Endometrial microvascular endothelial cells (primary cell): Measurements from ENCODE around the gene SERPINB1. TPM values are rescaled to one million over a fixed set of nuclear protein-coding genes. Genes with fewer than 3 reads are reported as not detected.

Experiments used
- in situ Hi-C: cut with HindIII; loops from 2 replicates; pipeline ENCODE4 v1.10.0; 2017; ENCODE audit warnings: low sequenced_read_pairs, low pct_unique_long_range_greater_than_20kb; ENCODE audit errors: inconsistent ontology term
- total RNA-seq: library from RNA; depleted of rRNA; stranded (reverse); fragments of >200 nt; gene quantifications from one replicate; pipeline ENCODE4 v1.2.3, GENCODE V29; 2015; ENCODE audit errors: inconsistent ontology term

The SERPINB1 gene
- total RNA-seq, 1 donor from 2014 or later = 71.8 TPM

- in situ Hi-C loops = no loop called here
These were observed 10.8 kb upstream of the SERPINB1 start for GRCh38 chr6:2852514-2852855.

DNA sequence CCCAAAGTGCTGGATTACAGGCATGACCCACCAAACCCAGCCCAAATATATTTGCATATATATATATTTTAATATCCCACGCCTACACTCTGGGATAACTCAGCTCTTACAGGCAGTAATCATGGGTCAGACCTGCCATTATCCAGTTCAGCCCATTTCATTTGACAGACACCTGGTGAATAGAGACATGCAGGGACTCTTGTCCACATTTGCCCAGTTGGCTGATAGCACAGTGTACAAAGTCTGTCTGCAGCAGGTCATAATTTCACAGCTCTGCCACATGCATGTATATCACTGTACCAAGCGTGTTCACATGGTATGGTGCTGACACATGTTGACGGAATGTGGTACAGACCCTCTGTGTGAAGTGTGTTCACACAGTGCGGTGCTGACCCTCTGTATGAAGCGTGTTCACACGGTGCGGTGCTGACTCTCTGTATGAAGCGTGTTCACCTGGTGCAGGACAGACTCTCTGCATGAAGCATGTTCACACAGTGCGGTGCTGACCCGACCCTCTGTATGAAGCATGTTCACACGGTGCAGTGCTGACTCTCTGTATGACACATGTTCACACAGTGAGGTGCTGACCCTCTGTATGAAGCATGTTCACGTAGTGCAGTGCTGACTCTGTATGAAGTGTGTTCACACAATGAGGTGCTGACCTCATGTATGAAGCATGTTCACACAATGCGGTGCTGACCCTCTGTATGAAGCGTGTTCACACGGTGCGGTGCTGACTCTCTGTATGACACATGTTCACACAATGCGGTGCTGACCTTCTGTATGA is 10.3 kb upstream of the SERPINB1 start:
- in situ Hi-C loops = no loop called here

DNA sequence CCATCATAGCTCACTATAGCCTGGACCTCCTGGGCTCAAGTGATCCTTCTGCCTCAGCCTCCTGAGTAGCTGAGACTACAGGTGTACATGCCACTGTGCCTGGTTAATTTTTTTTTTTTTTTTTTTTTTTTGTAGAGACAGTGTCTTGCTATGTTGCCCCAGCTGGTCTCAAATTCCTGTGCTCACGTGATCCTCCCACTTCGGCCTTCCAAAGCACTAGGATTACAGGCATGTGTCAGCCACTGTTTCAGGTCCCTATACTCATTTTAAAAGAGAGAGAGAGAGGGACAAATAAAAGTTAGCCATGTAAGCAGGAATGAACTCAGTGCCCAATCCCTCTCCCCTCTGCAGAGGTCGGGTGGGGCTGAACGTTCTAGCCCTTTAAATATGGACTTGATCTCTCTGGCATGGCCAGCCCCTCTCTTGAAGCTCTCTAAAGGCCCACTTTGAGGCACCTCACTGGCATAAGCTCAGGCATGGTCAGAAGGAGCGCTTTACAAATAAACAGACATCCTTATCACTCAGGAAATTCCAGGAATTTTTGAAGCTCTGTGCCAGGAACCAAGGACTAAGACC is 9.0 kb upstream of the SERPINB1 start:
- in situ Hi-C loops = no loop called here

DNA sequence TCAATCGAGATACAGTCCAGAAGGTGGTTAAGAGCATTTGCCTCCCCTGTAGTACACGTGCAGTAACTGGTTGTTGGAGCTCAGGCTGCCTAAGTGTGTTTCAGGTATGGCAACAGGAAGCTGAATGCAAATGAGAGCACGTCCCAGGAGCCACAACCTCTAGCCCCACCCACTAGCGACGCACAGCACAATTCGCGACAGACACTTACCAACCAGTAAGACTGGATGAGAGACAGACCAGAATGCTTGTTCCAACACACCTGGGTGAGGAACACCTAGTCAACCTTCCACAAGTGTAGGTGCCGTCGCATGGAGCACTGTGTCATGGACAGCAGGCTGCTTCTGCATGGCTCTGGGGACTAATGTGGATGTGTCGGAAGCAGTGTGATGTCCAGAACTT is 7.2 kb upstream of the SERPINB1 start:
- in situ Hi-C loops = no loop called here

- in situ Hi-C loops = no loop called here
These were observed 4.2 kb upstream of the SERPINB1 start for GRCh38 chr6:2845880-2846208.

GRCh38 chr6:2844008-2844407 is 2.3 kb upstream of the SERPINB1 start:
- in situ Hi-C loops = no loop called here

DNA sequence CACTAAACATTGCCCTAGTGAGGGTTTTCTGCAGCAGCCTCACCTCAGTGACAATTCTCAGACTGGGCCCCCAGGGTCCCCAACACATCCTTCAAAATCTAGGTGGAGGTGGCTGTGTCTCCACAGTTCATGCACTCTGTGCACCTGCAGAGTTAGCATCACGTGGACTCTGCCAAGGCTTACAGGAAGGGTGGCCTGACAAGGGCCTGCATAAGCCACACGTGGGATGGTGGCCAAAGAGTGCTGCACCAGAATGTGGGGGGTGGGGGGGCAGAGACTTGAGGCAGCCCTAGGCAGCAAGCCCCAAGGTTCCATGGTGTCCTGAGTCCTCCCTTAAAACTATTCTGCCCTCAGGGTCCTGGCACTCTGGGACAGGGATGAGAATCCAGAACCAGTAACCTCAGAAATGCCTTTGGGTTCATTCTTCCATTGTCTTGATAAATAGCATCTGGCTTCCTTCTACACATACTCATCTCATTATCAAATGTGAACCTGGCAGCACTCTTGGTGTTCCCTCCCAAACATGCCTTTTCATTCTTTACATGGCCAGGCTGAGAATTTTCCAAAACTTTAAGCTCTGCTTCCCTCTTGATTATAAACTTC is 1.6 kb upstream of the SERPINB1 start:
- in situ Hi-C loops = no loop called here

DNA sequence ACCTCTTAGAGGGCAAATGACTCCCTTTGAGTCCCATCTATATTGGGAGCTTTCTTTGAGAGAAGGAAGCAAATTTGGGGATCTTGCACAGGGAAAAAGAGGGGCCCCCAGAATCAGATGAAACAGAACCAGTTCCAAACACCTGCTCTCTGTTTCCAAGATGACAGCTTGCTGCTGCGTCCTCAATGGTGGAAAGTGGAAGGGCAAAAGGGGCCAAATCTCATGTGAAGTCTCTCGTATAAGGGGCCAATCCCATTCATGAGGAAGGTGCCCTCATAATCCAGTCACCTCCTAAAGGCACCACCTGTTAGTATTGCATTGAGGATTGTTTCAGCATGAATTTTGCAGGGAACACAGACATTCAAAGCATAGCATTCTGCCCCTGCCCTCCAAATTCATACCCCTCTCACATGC is 483 bp upstream of the SERPINB1 start:
- in situ Hi-C loops = no loop called here

DNA sequence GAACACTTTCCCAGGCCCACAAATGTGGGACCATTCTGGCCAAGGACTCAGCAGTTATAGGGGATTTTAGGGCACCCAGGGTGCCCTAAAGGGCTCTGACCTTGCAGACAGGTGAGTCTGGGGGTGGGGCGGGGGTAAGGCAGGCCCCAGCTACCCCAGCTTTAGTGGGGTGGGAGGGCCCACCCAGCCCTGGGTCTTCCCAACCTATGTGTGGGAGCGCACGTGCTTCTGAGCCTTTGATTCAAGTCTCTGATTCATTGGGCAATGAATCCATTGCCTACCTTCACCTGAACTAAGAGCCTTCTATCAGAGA is 958 bp downstream of the SERPINB1 start:
- in situ Hi-C loops = no loop called here

GRCh38 chr6:2839982-2840748 is 1.5 kb downstream of the SERPINB1 start:
- in situ Hi-C loops = no loop called here

- in situ Hi-C loops = no loop called here
These were observed 2.3 kb downstream of the SERPINB1 start for GRCh38 chr6:2839195-2839981.

- in situ Hi-C loops = no loop called here
These were observed 3.4 kb downstream of the SERPINB1 start for GRCh38 chr6:2838251-2838650.

GRCh38 chr6:2834262-2834661 is 7.4 kb downstream of the SERPINB1 start:
- in situ Hi-C loops = no loop called here

- in situ Hi-C loops = no loop called here
These were observed 10.3 kb downstream of the SERPINB1 start for GRCh38 chr6:2831392-2831791.

DNA sequence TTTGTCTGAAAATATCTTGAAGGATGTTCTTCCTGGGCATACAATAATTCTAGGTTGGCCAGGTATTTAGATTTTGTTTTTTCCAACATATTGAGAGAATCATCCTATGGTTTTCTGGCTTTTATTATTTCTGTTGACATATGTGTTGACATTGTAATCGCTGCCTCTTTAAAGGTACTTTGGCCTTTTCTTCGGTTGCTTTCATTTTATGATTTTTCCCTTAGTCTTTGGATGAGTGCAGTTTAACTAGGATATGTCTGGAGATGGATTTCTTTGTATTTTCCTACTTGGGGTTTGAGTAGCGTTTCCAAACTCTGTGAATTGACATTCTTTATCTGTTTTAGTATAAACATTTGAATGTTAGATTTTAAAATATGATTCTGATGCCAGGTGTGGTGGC is 11.5 kb downstream of the SERPINB1 start:
- in situ Hi-C loops = no loop called here

DNA sequence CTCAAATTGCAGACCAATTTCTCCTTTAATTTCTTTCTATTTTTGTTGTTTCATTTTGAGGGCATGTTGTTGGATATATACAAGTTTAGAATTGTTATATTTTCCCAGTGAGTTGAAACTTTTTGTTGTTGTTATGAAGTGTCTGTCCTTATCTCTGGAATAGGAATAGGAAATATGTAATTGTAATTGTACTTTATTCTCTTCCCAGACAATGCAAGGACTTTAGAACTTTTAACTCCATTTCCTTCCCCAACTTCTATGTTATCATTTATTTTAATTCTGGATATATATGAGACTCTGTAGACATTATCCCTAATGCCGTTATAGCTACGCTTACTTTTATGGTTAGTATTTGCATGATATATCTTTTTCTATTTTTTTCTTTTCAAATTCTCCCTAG is 12.4 kb downstream of the SERPINB1 start:
- in situ Hi-C loops = no loop called here

DNA sequence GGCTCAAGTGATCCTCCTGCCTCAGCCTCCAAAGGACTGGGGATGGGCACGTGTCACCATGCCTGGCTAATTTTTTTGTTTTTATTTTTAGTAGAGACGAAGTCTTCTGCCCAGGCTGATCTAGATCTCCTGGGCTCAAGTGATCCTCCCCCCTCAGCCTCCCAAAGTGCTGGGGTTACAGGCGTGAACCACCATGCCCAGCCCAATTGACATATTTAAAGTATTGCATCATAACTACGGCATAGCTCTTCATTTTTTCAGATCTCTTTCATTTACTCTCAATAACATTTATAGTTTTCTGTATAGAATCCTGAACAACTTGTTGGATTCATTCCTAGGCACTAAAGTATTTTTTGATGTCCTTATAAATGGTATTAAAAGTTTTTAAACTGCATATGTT is 13.0 kb downstream of the SERPINB1 start:
- in situ Hi-C loops = no loop called here

DNA sequence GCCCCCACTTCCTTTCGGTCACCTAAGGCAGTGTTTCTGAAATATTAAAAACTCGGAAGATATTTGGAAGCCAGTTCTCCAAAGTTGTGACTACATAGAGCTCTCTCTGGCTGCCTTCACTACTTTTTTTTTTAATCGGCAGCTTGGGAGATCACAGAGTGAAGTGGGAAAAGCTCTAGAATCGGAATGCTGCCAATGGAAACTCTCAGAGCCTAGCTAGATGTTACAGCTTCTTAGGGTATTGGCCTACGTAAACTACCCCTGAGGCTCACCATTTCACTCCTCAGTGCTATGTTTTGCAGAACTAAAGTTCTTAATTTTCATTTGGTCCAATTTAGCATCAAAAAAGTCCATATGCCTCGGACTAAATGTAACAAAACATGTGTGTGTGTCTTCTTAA is 14.5 kb downstream of the SERPINB1 start:
- in situ Hi-C loops = no loop called here

DNA sequence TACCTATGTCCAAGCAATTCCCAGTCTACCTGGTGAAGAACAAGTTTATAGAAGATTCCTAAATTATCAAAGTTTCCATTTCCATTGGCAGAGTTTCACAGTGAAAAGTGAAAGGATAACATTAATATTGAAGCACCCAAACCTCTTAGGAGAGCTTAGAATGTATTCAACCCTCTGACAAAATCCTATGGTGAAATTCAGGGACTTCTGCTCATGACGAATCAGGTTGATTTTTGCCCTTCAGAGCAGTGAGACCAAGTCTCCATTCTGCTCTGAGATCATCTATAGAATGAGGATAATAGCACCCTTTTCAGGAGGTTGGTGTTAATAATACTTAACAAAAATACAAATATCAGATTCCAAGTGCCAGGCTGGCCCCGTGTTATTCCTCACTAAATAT is 15.5 kb downstream of the SERPINB1 start:
- in situ Hi-C loops = no loop called here
